ENCODE data around the gene COL9A2. TPM values are rescaled to one million over a fixed set of nuclear protein-coding genes. Genes with fewer than 3 reads are reported as not detected.

COL9A2 gene
- total RNA-seq, 3 donors from 2014 or later: 3.4 to 11.2 (median 4.8) TPM

DNA sequence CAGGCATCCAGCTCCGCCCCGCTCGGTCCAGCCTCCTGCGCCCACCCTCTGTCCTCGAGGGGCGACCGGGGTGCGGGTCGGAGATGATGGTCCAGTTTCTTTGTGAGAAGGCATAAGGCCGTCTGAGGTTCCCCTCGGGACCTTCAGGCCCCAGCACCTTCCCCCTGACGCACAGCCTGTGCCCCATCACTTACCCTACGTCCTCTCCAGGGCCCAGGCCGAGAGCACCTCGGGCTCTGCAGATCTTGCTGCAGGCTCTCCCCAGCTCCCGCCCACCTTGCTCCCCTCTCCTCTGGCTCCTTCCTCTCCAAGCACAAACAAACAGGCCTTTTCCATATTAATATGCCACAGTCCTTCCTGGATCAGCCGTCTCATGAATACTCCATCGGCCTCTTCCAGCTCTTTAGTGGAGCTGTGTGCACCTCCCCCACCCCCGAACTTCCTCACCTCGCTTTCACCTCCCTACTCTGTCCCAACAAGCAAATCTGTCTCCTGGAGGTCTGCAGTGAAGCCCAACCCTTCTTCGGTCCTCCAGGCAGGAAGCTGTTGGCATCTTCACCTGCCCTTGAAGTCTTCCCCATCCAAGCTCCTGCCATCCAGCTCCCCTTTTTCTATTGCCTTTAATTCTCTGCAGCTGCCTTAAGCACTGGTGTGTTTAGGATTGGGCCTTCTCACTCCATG is 448 bp upstream of the COL9A2 start:
- no peak for ATAC-seq
- DNase-seq: no peak
- TF ChIP-seq, protein P1, sequence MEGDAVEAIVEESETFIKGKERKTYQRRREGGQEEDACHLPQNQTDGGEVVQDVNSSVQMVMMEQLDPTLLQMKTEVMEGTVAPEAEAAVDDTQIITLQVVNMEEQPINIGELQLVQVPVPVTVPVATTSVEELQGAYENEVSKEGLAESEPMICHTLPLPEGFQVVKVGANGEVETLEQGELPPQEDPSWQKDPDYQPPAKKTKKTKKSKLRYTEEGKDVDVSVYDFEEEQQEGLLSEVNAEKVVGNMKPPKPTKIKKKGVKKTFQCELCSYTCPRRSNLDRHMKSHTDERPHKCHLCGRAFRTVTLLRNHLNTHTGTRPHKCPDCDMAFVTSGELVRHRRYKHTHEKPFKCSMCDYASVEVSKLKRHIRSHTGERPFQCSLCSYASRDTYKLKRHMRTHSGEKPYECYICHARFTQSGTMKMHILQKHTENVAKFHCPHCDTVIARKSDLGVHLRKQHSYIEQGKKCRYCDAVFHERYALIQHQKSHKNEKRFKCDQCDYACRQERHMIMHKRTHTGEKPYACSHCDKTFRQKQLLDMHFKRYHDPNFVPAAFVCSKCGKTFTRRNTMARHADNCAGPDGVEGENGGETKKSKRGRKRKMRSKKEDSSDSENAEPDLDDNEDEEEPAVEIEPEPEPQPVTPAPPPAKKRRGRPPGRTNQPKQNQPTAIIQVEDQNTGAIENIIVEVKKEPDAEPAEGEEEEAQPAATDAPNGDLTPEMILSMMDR (IDR thresholded peaks at IDR 0.05): no peak
- Histone ChIP-seq H3K4me3 (no peak overlapping the region), H3K36me3 (ENCODE audit: low read depth) (no peaks in the 10 kb centered on the region), H3K4me1 (ENCODE audit: low read depth) (peaks cover 19% of the 10 kb centered on the region), H3K9me3 (no peaks in the 10 kb centered on the region)
- intact Hi-C loops (cut with DNase I, micrococcal nuclease): no loop called here

GRCh38 chr1:40315795-40316594 is 1.1 kb downstream of the COL9A2 start:
- intact Hi-C loops (cut with DNase I, micrococcal nuclease): no loop called here
- Histone ChIP-seq H3K4me3 (no peak overlapping the region), H3K36me3 (ENCODE audit: low read depth) (no peaks in the 10 kb centered on the region), H3K4me1 (ENCODE audit: low read depth) (peaks cover 19% of the 10 kb centered on the region), H3K9me3 (no peaks in the 10 kb centered on the region)
- TF ChIP-seq, protein P1 (IDR thresholded peaks at IDR 0.05): no peak
- DNase-seq: peak; percentile 25 to 61 (median 53)
- ATAC-seq: peak; percentile 27

- no peaks in the 10 kb centered on the region for H3K9me3 ChIP-seq
- TF ChIP-seq, protein P1 (IDR thresholded peaks at IDR 0.05): peak; percentile 96
- intact Hi-C loops (cut with DNase I, micrococcal nuclease): no loop called here
Measured at GRCh38 chr1:40315239-40315794, 1.8 kb downstream of the COL9A2 start.

GRCh38 chr1:40314721-40315238 is 2.3 kb downstream of the COL9A2 start:
- no peaks in the 10 kb centered on the region for H3K36me3 ChIP-seq (ENCODE audit: low read depth)
- intact Hi-C loops (cut with DNase I, micrococcal nuclease): no loop called here
- H3K4me1 ChIP-seq (ENCODE audit: low read depth): peaks cover 19% of the 10 kb centered on the region
- TF ChIP-seq, protein P1 (IDR thresholded peaks at IDR 0.05): no peak
- H3K9me3 ChIP-seq: no peaks in the 10 kb centered on the region
- ATAC-seq: no peak
- DNase-seq: no peak
- H3K4me3 ChIP-seq: no peak overlapping the region

More at GRCh38 chr1:40315239-40315794, 1.8 kb downstream of the COL9A2 start:
- ATAC-seq: peak; percentile 86
- peaks cover 19% of the 10 kb centered on the region for H3K4me1 ChIP-seq (ENCODE audit: low read depth)
- no peaks in the 10 kb centered on the region for H3K36me3 ChIP-seq (ENCODE audit: low read depth)
- H3K4me3 ChIP-seq: no peak overlapping the region
- peak; percentile 84 to 87 (median 86) for DNase-seq

DNA sequence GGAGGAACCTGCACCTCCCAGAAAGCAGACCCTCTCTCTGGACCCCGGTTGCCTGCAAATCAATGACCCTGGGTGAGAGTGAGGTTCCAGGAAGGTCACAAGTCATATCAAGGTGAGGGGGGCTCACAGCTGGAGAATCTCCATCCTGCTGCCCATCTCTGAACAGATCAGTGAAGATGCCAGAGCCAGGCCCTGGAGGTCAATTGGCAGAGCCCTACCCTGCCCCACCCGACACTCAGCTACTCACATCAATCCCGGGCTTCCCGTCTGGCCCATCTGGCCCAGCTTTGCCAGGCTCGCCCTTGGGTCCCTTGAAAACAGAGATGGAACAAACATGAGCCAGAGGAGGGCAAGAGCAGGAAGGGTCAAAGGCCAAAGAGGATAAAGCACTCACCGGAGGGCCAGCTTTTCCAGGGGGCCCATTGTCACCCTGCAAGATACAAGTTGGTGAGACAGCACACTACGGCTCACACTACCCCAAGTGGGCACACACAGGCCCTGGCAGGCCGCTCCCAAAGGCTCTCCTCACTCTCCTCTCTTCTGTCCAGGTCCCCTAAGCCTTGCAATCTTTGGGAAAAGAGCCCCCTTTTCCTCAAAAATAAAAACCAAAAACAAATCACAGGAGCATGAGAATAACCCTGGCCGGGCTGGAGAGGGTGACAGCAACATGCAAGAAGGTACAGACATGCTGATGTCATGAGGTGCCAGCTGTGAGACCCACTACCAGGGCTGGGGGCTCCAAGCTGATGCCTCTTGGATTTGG is 2.9 kb downstream of the COL9A2 start:
- DNase-seq (no peak), ATAC-seq (no peak)
- TF ChIP-seq, protein P1 (IDR thresholded peaks at IDR 0.05): no peak
- no peaks in the 10 kb centered on the region for H3K36me3 ChIP-seq (ENCODE audit: low read depth)
- H3K4me3 ChIP-seq: no peak overlapping the region
- H3K4me1 ChIP-seq (ENCODE audit: low read depth): peaks cover 19% of the 10 kb centered on the region
- intact Hi-C loops (cut with DNase I, micrococcal nuclease): no loop called here
- H3K9me3 ChIP-seq: no peaks in the 10 kb centered on the region
